AG04449 (cell line): ENCODE data around the gene TAPBPL.

ENCODE experiments used
- CTCF ChIA-PET: fragments of 350-600 bp; formaldehyde crosslinking; extraction: SDS; loops from one replicate; lab custom pipeline; 2021; ENCODE audit warnings: antibody characterized with exemption; lab: Yijun Ruan, JAX
- POLR2A ChIA-PET: fragments of 400-600, 350-600 bp; formaldehyde crosslinking; extraction: SDS; loops from one replicate; lab custom pipeline; 2020; ENCODE audit warnings: antibody characterized with exemption, inconsistent platforms; lab: Yijun Ruan, JAX
- DNase-seq: peaks from one replicate; pipeline ENCODE4 v3.0.0-alpha.2; 2010; ENCODE audit warnings: low read depth, low spot score
- H3K4me3 ChIP-seq: 2 replicates; pipeline ENCODE4 v1.5.1; 2011; ENCODE audit warnings: low read depth, mild to moderate bottlenecking, control low read depth, low read length
- TF ChIP-seq, protein P1 (sequence below): IDR thresholded peaks from one replicate; pipeline ENCODE4 v1.5.1; 2011; ENCODE audit warnings: mild to moderate bottlenecking, moderate library complexity, low read length, control low read depth, inconsistent platforms; ENCODE audit not compliant: insufficient read depth; ENCODE audit errors: missing control alignments

The TAPBPL gene

DNA sequence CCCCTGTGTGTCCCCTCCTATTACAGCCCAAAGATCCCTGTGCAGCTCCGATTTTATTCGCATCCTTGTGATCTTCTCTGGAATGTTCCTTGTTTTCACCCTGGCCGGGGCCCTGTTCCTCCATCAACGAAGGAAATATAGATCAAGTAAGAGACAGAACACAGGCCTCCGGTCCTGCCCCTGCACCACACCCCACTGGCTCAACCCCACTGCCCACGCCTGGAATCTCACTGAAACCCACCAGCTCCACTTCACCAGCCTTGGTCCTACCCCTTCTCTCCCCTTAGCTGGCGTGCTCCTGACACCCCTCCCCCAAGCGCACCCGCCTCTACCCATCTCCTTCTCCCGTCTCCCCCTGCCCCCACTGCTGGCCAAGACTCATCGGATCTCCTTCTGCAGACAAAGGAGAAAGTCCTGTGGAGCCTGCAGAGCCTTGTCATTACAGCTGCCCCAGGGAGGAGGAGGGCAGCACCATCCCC is 934 bp upstream of the TAPBPL start:
- peak overlapping the region; percentile 75 for H3K4me3 ChIP-seq

DNA sequence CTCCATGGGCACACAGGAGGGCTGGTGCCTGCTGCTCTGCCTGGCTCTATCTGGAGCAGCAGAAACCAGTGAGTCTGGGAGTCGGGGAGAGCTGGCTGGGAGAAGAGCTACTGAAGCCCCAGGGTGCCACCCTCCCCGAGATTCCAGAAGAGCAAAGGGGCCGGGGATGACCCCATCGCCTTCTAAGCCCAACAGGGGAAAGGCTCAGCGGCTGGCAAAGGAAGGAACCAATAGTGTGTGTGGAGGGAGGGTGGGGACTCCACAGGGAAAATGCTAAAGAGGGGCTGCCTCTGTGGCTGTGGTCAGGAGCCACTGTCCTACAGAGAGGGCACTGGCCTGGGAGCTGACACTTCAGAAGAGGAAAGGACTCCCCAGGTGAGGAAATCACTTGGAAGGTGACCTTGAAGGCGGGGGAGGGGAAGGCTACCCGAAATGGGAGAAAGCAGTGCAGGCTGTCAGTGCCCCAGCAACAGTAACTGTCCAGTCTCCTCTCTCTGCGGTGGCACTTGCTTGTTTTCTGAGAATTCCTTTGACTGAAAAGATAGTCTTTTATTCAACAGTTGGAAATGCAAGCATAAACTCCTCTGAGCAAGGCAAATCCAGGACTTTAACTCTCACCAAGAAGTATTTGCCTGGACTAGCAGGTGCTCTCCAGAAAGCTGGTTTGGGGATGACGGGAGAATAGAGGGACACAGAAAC is 552 bp downstream of the TAPBPL start:
- ChIA-PET CTCF (interaction anchor here (0.8 to 8.6 kb wide), 8 partner anchors 9 to 257 kb away, joined by 3 to 97 read pairs (median 4); partner anchors contain the start of gene VAMP1), POLR2A (interaction anchor here (0.8 to 3.1 kb wide), 5 partner anchors 11 to 129 kb away, joined by 3 to 31 read pairs (median 5); partner anchors contain the start of genes GAPDH and VAMP1)
- DNase-seq: no peak

More for the DNA sequence above, 934 bp upstream of the TAPBPL start:
- DNase-seq: no peak
- TF ChIP-seq, protein P1, sequence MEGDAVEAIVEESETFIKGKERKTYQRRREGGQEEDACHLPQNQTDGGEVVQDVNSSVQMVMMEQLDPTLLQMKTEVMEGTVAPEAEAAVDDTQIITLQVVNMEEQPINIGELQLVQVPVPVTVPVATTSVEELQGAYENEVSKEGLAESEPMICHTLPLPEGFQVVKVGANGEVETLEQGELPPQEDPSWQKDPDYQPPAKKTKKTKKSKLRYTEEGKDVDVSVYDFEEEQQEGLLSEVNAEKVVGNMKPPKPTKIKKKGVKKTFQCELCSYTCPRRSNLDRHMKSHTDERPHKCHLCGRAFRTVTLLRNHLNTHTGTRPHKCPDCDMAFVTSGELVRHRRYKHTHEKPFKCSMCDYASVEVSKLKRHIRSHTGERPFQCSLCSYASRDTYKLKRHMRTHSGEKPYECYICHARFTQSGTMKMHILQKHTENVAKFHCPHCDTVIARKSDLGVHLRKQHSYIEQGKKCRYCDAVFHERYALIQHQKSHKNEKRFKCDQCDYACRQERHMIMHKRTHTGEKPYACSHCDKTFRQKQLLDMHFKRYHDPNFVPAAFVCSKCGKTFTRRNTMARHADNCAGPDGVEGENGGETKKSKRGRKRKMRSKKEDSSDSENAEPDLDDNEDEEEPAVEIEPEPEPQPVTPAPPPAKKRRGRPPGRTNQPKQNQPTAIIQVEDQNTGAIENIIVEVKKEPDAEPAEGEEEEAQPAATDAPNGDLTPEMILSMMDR: no peak
- ChIA-PET CTCF (interaction anchor here (0.6 to 8.6 kb wide), 9 partner anchors 9 to 85 kb away, joined by 3 to 97 read pairs (median 4); no protein-coding TSS in a partner anchor), POLR2A (interaction anchor here (1.2 to 3.1 kb wide), 3 partner anchors 15 to 114 kb away, joined by 3 to 31 read pairs (median 3); partner anchors contain the start of gene VAMP1)

DNA sequence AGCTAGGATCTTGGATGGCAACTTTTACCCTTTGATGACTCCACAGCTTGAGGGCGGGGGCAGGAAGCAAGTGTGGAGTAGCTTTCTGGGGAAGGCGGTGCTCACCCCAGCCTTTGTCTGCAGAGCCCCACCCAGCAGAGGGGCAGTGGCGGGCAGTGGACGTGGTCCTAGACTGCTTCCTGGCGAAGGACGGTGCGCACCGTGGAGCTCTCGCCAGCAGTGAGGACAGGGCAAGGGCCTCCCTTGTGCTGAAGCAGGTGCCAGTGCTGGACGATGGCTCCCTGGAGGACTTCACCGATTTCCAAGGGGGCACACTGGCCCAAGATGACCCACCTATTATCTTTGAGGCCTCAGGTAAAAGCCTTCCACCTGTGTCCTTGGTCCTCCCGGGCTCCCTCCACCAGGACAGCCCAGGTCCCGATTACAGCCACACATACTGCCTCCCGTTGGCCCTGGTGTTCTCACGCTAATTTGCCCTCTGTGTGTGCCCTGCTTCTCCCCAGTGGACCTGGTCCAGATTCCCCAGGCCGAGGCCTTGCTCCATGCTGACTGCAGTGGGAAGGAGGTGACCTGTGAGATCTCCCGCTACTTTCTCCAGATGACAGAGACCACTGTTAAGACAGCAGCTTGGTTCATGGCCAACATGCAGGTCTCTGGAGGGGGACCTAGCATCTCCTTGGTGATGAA is 1.2 kb downstream of the TAPBPL start:
- CTCF ChIA-PET: interaction anchor here (1.8 to 8.6 kb wide), 3 partner anchors 8 to 30 kb away, joined by 13 to 97 read pairs (median 15); no protein-coding TSS in a partner anchor
- H3K4me3 ChIP-seq: no peak overlapping the region
- DNase-seq: no peak
- POLR2A ChIA-PET: interaction anchor here (0.8 to 3.1 kb wide), 4 partner anchors 17 to 130 kb away, joined by 4 to 31 read pairs (median 6); partner anchors contain the start of genes GAPDH and VAMP1
- TF ChIP-seq, protein P1: no peak

More for the DNA sequence above, 552 bp downstream of the TAPBPL start:
- TF ChIP-seq, protein P1: no peak
- H3K4me3 ChIP-seq: peak overlapping the region; percentile 75

DNA sequence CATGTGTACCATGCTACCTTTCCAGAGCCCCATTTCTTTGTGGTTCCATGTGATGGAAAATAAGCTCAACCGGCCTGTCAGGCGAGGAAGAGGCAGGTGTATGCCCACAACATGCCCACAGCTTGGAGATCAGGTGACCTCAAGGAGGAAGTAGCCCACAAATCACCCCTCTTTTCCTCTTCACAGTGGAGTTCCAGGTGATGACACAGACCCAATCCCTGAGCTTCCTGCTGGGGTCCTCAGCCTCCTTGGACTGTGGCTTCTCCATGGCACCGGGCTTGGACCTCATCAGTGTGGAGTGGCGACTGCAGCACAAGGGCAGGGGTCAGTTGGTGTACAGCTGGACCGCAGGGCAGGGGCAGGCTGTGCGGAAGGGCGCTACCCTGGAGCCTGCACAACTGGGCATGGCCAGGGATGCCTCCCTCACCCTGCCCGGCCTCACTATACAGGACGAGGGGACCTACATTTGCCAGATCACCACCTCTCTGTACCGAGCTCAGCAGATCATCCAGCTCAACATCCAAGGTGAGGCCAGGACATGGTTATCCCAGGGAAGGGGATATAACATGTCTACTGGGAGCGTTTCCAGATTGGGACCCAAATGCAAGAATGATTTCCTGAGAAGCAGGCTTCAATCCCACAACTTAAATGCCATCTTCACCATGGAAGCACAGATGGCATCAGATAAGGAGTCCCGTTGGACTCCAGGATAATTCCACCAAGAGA is 5.5 kb downstream of the TAPBPL start:
- CTCF ChIA-PET: interaction anchor here (0.8 to 10.3 kb wide), 4 partner anchors 8 to 170 kb away, joined by 3 to 199 read pairs (median 52); no protein-coding TSS in a partner anchor

DNA sequence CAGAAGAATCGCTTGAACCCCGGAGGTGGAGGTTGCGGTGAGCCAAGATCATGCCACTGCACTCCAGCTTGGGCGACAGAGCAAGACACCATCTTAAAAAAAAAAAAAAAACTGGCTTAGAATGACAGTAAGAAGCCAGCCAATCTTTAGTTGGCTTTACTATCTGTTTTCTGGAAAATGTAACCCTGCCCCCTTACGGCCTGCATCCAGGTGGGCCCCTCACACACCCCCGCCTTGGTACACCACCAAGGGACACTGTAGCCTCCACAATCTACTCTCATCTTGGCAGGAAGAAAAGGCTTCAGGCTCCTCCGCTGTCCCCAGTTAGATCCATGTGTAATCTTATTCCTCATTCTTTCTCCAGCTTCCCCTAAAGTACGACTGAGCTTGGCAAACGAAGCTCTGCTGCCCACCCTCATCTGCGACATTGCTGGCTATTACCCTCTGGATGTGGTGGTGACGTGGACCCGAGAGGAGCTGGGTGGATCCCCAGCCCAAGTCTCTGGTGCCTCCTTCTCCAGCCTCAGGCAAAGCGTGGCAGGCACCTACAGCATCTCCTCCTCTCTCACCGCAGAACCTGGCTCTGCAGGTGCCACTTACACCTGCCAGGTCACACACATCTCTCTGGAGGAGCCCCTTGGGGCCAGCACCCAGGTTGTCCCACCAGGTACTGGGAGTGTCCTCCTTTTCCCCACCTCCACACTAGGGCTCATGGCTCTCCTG is 6.6 kb downstream of the TAPBPL start:
- CTCF ChIA-PET: interaction anchor here (0.9 to 10.3 kb wide), 4 partner anchors 7 to 136 kb away, joined by 3 to 199 read pairs (median 53); partner anchors contain the start of gene VAMP1
- POLR2A ChIA-PET: interaction anchor here (7.5 kb wide), 1 partner anchor 12 kb away, joined by 43 read pairs; the partner anchor contains the start of gene VAMP1

More for the DNA sequence above, 5.5 kb downstream of the TAPBPL start:
- no peak overlapping the region for H3K4me3 ChIP-seq
- TF ChIP-seq, protein P1: no peak
- POLR2A ChIA-PET: interaction anchor here (7.5 kb wide), 1 partner anchor 13 kb away, joined by 43 read pairs; the partner anchor contains the start of gene VAMP1
- DNase-seq: no peak

More for the DNA sequence above, 6.6 kb downstream of the TAPBPL start:
- TF ChIP-seq, protein P1: no peak
- H3K4me3 ChIP-seq: no peak overlapping the region
- DNase-seq: no peak
